NCI-H1436 treated with DMSO at 0.1 percent for 48 hours (cell line): ENCODE results near the gene DYSF.

ENCODE experiments used
- DNase-seq: peaks from one replicate; lab custom pipeline; 2025; lab: John Stamatoyannopoulos, UW

Gene DYSF

DNA sequence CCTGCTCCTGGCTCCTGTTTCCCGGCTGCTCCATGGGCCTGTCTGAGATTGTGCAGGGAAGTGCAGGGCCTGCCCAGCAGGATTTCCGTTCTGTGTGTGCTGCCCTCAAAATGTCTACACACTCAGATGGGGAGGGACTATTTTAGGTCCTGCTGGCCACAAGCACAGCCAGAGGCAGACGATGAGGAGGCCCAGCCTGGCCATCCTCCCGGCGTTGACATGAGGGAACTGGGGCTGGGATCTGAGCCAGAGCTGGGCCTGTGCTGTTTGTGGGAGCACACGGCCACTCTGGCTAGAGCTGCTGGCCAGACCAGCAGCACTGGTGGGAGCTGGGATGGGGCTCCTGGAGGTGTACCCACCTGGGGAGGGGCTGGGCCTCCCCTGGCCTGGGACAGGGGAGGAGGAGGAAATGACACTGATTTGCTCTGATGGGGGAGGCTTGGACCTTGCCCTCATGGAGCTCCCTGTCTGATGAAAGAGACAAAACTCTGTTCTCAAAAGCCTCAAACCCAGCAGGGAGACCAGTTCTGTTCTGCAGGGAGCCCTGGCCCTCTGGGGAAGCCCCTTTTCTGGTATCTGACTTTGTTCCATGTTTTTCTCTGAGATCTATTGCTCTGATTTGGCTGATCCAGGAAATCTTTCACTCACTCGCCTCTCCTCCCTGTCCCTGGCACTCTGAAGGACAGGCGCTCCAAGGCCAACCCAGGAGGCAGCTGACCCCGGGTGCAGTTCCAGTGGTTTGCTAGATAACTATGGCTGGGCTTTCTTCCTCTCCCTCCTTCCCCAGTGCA is 161.8 kb downstream of the DYSF start:
- DNase-seq, result no peak

DNA sequence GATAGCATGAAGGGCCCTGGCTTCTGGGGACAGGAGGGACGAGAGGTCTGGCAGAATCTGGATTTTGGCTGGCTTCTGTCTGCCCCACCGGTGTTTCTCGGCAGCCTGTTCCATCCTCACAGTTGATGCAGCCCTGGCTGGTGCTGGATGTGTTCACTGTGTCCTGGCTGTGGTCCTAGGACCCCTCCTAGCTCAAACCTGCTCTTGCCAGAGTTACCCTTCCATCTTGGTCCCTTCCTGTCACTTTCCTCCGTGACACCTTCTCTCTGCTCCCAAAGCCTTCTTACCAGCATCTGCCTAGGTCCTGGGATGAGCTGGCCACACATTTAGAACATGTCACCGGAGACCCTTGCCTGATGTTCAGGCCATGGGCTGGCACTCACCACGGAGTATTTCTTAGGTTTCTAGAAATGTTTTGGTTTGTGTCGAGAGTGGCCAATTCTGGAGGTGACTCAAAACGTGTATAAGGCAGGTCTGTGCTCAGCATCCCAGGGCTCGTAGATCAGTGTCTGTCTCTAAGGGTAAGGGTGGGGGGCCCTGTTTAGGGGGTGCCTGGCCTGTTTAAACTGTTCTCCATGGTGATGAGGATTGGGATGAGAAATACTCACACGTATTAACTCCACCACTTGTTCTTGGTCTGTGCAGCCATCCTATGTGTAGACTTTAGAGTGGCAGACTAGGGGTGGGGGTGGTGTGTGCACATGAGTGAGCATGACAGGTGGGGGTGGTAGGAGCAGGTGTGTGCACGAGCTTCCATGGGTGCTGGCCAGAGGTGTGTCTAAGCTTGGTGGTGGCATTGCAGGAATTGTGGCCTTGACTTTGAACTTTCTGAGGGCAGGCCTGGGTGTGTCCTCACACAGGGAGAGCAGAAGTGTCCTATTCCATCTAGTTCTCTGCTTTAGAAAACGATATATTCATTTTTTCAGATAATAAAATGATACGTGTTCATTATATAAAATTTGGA is 162.7 kb downstream of the DYSF start:
- no peak for DNase-seq

DNA sequence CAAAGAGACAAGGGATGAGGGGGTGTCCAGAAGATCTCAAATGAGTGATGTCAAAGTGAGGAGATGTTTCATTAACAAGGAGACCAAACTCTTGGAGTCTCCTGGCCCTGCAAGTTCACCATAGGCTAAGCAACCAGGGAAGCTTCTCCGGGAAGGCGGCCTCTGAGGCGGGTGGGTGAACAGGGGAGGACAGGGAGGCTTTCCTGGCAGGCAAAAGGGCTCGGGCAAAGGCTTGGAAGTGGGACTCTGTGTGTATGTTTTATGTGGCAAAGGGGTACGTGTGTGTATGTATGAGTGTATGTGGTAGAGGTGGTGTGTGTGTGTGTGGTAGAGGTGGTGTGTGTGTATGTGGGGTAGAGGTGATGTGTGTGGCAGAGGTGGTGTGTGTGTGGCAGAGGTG is 163.9 kb downstream of the DYSF start:
- DNase-seq, result no peak

DNA sequence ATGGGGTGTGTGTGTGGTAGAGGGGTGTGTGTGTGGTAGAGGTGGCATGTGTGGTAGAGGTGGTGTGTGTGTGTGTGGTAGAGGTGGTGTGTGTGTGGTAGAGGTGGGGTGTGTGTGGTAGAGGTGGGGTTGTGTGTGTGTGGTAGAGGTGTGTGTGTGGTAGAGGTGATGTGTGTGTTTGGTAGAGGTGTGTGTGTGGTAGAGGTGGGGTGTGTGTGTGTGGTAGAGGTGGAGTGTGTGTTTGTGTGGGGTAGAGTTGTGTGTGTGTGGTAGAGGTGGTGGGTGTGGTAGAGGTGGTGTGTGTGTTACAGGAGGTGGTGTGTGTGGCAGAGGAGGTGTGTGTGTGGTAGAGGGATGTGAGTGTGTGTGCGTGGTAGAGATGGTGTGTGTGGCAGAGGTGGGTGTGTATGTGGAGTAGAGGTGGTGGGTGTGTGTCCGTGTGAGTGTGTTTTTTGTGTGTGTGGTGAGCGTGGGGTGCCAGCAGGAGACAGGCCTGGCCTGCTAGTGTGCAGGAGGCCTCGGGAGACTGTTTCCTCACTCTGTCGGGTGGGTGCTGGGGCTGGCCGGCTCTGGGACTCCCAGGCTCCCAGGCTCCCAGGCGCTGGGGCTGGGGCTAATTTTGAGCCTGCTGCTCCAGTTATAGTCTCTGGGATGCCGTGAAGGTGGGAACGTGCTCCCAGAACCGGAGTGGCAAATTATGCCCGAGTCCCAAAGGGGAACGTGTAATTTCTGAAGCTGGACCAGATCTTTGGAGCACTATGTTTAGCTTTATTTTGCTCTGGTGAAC is 165.2 kb downstream of the DYSF start:
- no peak for DNase-seq

DNA sequence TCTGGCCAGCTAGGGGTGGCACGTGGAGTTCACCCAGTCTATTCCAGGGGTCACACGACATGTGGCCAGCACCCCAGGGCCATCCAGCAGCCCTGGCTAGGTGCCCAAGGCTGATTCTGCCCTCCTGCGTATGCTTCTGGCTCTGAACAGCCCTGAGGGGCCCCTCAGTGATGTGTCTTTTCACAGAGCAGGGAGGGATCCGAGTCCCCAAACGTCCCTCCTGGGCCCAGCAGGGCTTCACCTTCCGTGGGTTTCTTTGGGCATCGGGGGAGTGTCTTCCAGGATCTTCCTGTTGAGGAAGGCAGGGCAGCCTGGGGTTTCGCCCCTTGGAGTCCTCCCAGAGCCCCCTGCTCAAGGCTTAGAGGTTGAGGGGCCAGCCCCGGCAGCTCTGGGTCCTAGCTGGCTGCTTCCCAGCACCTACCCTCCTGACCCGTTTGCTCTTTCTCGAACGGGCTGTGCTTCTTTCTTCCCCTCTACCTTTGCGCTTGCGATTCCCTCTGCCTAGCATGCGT is 165.9 kb downstream of the DYSF start:
- DNase-seq, result no peak

DNA sequence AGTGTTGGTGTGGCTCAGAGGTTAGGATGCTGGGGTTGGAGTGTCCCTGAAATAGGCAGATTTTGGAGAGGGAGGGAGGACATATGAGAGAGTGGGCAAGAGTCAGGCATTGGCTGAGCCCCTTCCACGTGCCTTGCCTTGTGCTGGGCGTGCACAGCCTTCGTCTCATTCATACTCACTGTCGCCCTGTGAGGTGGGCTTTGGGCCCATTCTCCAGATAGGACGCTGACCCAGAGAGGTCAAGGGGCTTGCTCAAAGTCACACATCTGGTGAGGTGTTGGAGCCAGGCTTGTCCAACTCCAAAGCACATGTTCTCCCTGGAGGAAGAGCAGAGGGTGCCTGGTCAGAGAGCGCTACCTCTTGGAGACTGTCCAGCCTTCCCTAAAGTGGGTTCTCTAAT is 166.8 kb downstream of the DYSF start:
- no peak for DNase-seq

DNA sequence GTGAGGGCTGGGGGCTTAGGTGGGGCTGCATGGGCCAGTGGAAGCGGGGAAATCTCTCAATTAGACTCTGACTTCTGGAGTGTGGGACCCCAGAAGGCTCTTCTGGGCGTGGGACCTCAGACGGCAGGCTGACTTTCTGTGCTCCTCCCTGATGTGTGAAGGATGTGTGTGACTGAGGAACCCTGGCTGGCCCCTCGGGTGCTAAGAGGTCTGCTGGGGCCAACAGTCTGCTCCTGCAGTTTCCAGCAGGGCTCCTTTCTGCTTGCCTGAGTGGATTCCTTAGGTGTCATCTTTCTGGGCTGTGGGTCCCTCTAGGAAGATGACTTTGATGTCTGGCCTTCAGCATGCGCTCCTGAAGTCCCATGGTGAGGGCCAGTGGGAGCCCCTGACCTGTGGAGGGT is 167.5 kb downstream of the DYSF start:
- no peak for DNase-seq

DNA sequence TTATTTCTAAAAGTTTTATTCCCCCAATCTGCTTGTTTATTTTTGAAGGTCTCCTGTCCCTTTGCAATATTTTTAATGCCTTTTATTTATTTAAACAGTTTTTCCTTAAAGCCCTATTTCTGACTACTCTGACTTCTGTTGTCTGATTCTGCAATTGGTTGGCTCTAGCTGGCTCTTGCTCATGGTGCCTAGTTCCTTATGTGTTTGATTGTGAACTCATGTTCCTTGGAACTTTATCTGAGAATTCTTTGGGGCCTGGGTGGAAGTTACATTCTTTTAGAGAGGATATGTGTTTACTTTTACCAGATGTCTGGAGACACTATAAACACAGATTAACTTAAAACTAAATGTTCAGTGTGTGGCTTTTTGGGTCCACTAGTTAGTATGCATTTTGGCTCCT is 175.9 kb downstream of the DYSF start:
- DNase-seq, result no peak

DNA sequence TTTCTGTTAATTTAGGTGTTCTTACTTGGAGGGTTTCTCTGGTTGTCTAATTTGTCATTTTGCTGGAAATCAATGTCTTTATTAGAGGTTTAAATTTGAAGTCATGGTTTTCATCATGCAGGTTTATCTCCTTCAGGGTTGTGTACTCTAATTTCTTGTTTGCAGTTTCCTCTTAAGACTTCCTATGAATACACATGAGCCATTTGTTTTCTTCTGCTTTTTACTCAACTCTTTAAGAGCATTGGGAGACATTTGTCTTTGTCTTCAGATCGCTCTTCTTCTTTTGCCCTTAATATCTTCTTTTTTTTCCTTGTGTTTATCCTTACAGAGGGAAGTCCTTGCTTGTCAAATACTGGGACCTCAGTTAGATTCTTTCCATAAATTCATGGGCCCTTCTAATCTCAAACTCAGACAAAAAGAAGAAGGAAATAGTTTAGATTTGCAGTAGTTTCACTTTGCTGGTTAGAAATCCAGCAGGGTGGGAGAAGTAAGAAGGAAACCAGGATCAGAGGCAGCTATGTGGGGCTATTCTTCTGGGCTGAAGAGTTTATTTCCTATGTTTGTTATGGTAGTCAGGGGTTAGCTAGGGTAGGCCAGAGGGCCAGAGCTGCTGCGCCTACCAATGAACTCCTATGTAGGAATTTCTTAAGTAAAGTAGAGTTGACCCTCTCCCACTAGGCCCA is 176.6 kb downstream of the DYSF start:
- DNase-seq, result no peak

DNA sequence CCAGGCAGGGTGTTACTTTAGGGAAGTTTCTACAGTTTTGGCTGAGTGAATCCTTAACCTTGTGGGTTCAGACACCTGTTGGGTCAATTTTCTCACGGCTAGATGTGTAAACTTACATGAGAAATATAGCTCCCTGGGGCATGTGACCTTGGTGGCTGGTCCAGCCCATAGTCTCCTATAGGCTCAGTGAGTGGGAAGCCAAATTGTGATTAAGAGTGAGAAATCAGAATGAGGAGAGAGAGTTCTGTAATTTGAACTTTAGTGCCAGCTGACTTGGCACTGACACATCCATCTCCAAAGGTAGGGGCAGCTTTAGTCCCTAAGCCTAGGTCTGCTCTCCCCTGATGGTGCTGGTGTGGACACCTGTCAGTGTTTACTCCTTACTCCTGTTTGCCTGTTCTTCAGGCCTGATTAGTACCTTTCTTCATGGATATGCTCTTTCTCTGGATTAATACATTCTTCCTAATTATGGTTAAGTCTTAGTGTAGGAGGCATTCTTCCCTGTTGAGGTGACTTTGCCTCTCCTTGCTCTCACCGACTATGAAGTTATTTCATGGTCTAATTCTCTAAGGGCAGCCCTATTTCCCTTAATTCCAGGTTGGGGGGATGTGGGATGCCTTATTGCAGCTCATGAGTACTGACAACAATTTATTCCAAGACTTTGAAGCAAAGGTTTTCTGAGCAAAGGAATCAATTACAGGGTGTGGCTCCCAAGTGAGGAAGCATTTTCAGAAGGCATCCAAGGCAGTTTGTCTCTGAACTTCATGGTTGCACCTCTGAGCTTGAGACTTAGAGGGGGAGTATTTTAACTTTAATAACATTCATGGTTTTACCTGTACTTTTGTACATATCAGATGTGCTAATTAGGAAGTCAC is 177.3 kb downstream of the DYSF start:
- DNase-seq, result no peak

DNA sequence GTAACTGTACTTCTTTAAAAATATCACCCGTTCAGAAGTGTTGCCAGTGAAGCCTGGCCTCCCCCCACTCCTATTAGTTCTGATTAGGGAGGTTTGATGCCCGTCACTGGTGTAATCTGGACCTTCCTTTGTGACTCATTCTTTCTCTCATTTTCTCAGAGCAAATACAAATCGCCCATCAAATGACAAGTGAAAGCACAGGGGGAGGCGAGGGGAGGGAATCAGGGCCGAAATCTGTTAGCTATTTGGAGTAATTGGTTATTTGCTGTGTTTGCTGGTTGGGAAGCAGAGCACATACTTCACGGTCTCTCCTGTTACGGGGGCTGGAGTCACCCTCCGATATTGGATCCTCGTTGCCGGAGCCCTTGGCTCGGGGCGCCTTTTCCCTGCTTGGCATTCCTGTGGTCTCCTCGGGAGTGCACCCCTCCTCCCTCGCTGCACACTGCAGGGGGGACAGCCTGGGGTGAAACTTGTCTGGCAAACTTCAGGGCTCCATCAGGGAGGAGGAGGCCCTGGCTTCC is 178.1 kb downstream of the DYSF start:
- no peak for DNase-seq

DNA sequence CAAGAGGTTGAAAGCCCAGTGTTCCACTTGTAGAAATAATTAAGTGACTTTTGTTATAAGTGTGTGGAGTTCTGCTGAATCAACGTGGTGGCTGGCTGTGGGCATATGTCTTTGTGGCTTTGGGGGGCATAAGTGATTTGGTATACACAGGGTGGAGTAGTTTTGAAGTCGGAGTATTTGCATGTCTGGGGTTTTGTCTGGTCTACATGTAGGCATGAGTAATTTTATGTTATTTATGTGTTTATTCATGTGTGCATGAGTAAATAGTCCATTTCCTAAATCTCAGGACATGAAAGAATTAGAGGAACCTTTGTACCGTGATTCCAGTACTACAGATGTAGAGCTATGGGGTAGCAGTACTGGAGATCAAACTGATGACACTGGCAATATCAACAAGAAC is 179.7 kb downstream of the DYSF start:
- DNase-seq, result no peak

DNA sequence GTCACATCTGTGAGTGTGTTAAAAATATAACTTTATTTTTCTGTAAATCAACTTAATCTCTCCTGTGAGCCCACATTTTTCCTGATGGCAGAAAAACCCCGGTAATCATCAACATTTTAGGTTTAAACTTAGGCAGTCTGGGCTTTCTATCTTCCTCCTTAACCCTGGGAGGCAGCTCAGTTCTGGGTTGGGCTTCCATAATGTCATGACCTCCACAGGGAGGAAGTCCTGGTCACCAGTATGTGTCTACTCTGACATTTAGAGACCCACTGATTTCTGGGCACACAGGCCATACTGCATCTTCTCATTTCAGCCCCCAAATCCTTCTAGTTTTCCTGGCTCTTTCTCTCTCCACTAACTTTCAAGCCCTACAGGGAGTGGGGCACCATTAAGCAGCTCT is 181.2 kb downstream of the DYSF start:
- no peak for DNase-seq

DNA sequence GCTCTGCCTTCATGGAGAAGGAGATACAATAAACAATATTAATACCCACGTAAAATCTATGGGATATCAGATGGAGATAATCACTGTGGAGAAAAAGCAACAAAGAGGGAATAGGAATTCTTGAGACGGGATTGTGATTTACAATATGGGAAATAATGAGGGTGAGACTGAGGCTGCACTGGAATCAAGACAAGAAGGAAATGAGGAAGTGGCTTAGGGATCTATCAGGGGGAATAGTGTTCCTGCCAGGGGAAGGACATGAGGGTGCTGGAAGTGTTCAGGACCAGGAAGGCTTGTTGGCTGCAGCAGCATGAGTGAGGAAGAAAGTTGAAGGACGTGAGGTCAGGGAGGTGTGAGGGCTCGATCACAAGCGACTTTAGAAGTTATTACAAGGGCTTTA is 182.4 kb downstream of the DYSF start:
- DNase-seq, result no peak

DNA sequence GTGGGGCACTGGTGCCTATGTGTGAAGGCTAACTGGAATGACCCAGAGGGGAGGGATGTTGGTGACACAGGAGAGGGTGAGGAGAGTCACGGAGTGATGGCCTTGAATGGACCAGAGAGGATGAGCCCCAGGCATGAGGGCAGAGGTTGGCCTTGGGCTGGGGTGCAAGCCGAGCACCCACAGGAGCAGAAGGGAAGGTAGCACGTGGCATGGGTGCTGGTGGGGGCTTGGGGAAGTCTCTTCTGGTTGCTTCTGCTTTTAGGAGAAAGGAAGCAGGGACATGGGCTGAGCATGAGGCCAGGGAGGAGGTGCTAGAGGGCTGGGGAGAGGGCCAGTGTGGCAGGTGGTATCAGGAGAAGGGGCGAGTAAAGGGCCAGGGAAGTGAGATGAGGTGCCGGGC is 183.8 kb downstream of the DYSF start:
- no peak for DNase-seq

DNA sequence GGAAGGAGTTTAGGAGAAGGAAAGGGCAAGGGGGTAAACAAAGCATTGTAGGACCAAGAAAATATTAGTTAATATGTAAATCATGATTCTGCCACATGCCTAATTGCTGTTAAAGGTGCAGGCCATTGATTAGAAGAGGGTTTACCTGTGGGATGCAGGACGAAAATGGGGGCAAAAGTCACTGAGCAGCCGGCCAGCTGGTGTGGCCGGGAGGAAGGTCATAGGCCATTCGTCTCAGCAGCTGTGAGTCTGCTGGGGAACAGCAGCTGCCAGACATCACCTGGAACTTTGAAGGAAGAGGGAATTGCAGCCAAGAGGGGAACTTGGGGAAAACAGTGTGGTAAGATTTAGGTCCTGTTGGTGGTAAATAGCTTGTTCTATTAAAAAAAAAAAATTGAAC is 184.4 kb downstream of the DYSF start:
- DNase-seq, result no peak

DNA sequence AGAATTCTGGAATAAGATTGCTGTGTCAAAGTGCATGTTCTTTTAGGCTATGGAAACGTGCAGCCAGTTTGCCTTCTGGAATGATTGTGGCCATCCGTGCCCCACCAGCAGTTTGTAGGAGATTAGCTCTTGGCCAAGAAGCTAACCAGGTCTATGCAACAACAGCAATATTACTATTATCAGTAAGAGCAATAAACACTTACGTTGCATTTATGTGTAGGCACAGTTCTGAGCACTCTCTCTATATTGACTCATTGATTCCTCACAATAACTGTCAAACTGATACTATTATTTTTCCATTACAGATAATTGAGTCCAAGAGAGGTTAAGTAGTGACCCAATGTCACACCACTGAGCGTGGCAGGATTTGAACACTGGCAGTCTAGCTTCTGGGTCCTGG is 186.4 kb downstream of the DYSF start:
- DNase-seq, result no peak

DNA sequence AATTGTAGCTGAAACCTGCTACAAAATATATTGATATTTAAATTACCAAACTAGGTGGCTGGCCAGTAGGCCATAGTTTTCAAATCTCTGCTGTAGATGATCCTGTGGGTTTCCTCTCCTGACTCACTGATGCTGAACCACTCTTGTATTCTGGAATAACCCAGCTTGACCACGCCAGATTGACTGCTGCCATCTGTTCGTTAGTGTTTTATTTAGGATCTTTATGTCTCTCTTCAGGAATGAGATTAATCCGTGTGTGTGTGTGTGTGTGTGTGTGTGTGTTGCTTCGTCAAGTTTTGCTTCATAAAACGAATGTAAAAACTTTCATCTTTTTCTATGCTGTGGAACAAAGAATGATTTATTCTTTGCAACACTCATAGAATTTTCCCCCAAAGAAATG is 187.1 kb downstream of the DYSF start:
- DNase-seq, result no peak

DNA sequence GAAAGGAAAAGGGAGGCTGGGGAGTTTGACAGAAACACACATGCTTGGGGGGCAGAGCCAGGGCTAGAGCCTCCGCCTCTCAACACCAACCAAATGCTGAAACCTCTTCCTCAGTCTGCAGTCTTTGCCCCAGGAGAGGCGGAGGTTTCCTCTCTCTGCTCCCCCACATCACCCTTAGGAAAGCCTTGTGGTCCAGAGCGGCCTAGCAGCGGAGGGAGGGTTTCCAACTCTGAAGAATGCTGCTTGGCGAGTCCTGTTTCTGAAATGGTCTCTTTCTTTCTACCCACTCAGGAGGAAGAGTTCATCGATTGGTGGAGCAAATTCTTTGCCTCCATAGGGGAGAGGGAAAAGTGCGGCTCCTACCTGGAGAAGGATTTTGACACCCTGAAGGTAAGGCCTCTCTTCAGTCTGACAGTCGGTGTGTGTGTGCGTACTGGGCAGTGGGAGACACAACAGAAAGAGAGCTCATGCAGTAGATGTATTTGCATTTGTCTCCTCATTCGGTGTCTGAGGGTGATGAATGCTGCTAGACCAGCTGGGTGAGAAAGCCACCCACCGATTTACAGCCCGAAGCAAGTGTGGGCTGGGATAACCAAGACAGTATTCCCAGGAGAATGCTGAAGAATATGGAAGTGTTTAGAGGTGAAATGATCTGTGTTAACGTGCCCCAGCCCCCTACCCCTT is 190.5 kb downstream of the DYSF start:
- no peak for DNase-seq

DNA sequence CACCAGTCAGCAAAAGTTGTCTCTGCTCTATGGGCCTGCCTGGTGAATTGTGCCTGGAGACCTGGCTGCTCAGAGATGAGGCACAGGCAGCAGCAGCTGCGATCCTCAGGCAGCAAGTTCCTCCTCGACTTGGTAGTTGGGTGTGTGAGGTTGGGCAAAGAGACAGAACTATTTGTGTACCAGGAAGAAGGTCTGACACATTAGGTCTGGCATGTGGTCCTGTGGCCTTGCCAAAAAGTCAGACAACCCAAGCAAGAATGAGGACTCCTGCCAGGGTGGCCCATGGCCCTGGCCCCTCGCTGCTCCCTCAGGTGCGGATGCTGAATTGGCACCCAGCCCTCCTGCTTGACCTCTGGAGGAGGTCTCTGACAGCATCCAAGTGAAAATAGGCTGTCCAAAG is 192.7 kb downstream of the DYSF start:
- DNase-seq, result no peak
